Stimulated activated CD8-positive, alpha-beta memory T cell treated with anti-CD3 and anti-CD28 coated beads, Interleukin-15, amount 100 ng/mL, for 4 hours (primary cell): ENCODE results near the gene GNB2.

ENCODE experiments used
- DNase-seq, 2 donors: peaks; one replicate each; pipeline ENCODE4 v3.0.0-alpha.2; 2020; ENCODE audit warnings: low read depth in 2 of 2

GNB2 gene

GRCh38 chr7:100680576-100681271 is 7.2 kb downstream of the GNB2 start:
- DNase-seq = no peak

GRCh38 chr7:100681491-100682227 is 8.1 kb downstream of the GNB2 start:
- DNase-seq = no peak

GRCh38 chr7:100682228-100682741 is 8.7 kb downstream of the GNB2 start:
- DNase-seq = no peak

- no peak for DNase-seq
Measured at GRCh38 chr7:100682991-100683658, 9.6 kb downstream of the GNB2 start.

- no peak for DNase-seq
Measured at GRCh38 chr7:100683659-100684533, 10.4 kb downstream of the GNB2 start.

GRCh38 chr7:100684534-100685042 is 11.0 kb downstream of the GNB2 start:
- DNase-seq = no peak

- DNase-seq = no peak
Measured at GRCh38 chr7:100685049-100685605, 11.6 kb downstream of the GNB2 start.

GRCh38 chr7:100685631-100686145 is 12.1 kb downstream of the GNB2 start:
- DNase-seq = no peak

GRCh38 chr7:100686201-100686821 is 12.8 kb downstream of the GNB2 start:
- no peak for DNase-seq

- no peak for DNase-seq
Measured at GRCh38 chr7:100686822-100687211, 13.3 kb downstream of the GNB2 start.

GRCh38 chr7:100687261-100687660 is 13.7 kb downstream of the GNB2 start:
- no peak for DNase-seq

- no peak for DNase-seq
Measured at GRCh38 chr7:100687751-100688300, 14.3 kb downstream of the GNB2 start.

GRCh38 chr7:100688326-100688860 is 14.9 kb downstream of the GNB2 start:
- DNase-seq = no peak

- DNase-seq = no peak
Measured at GRCh38 chr7:100689230-100690135, 15.9 kb downstream of the GNB2 start.

GRCh38 chr7:100691676-100692577 is 18.4 kb downstream of the GNB2 start:
- DNase-seq = peak; percentile 47 to 59

GRCh38 chr7:100692578-100692961 is 19.0 kb downstream of the GNB2 start:
- no peak for DNase-seq

GRCh38 chr7:100693312-100694097 is 20.0 kb downstream of the GNB2 start:
- DNase-seq = no peak
